Stomach (tissue), 9 donors: ENCODE data around the gene CRYBG1. TPM values are rescaled to one million over a fixed set of nuclear protein-coding genes. Genes with fewer than 3 reads are reported as not detected.

Experiments used
- DNase-seq, 2 donors: peaks; one replicate each; pipeline versions ENCODE4 v3.0.0 to v3.0.0-alpha.2; 2013 to 2019
- H3K27ac ChIP-seq, 5 donors: fragments of 200-600 bp in 4 of 5; sonication (generic) in 4 of 5; one replicate each; pipeline ENCODE4 v1.5.1; 2013 to 2019; ENCODE audit warnings: mild to moderate bottlenecking in 1 of 5, moderate library complexity in 1 of 5
- H3K27me3 ChIP-seq, 3 donors: fragments of 200-600 bp; sonication (generic); one replicate each; pipeline ENCODE4 v1.5.1; 2017 to 2019; ENCODE audit warnings: mixed run types in 1 of 3
- H3K36me3 ChIP-seq, 4 donors: fragments of 200-600 bp; sonication (generic); 1 replicate in 3 of 4; 2 replicates in 1 of 4; pipeline ENCODE4 v1.5.1; 2016 to 2019
- H3K4me1 ChIP-seq, 4 donors: fragments of 200-600 bp; sonication (generic); one replicate each; pipeline ENCODE4 v1.5.1; 2016 to 2019
- H3K4me3 ChIP-seq, 4 donors: fragments of 200-600 bp; sonication (generic) in 3 of 4; one replicate each; pipeline ENCODE4 v1.5.1; 2016 to 2019; ENCODE audit warnings: mild to moderate bottlenecking in 1 of 4
- H3K9me3 ChIP-seq, 4 donors: fragments of 200-600 bp; sonication (generic); one replicate each; pipeline ENCODE4 v1.5.1; 2016 to 2019
- EP300 ChIP-seq: sonication (generic); formaldehyde crosslinking; IDR thresholded peaks from one replicate; pipeline ENCODE4 v1.6.1; 2017; ENCODE audit warnings: antibody characterized with exemption
- POLR2A ChIP-seq, 4 donors: fragments of 450-650 bp; IDR thresholded peaks; one replicate each; pipeline ENCODE4 v1.6.1; 2016; ENCODE audit warnings: antibody characterized with exemption in 4 of 4, control low read depth in 2 of 4, mild to moderate bottlenecking in 1 of 4, moderate library complexity in 1 of 4
- POLR2AphosphoS5 ChIP-seq, 3 donors: sonication (generic); formaldehyde crosslinking; IDR thresholded peaks; one replicate each; pipeline ENCODE4 v1.6.1; 2016; ENCODE audit warnings: antibody characterized with exemption in 3 of 3
- WGBS, 5 donors: extraction: QIAGEN DNeasy Blood & Tissue Kit in 3 of 5; methylation state at CpG; one replicate each; pipeline versions ENCODE4 v1.1.5 to v1.1.7; 2013 to 2018; 5-methylcytosine and 5-hydroxymethylcytosine counted together
- intact Hi-C: fragments of 100-400 bp; cut with DNase I; formaldehyde crosslinking; loops from one replicate; pipeline ENCODE4 v1.15.1; 2023; ENCODE audit warnings: low total_unique reads
- polyA plus RNA-seq, 3 donors: library from polyadenylated mRNA; stranded (reverse); fragments of 200-250 nt; gene quantifications; one replicate each; pipeline ENCODE4 v1.2.3, GENCODE V29; 2013
- total RNA-seq, 5 donors: library from RNA; depleted of rRNA; stranded (reverse); fragments of >200 nt; gene quantifications; one replicate each; pipeline versions ENCODE4 v1.1.0 to v1.2.3, GENCODE V29; 2014 to 2016
- TF ChIP-seq, protein P1 (sequence below), 7 experiments: fragments of 450-650 bp in 4 of 7; fragments of 200-600 bp in 3 of 7; sonication (generic) in 3 of 7; IDR thresholded peaks; one replicate each; pipeline ENCODE4 v1.5.1; 2016 to 2019; ENCODE audit warnings: antibody characterized with exemption in 7 of 7, control low read depth in 2 of 7, mild to moderate bottlenecking in 1 of 7
- donor health status: healthy with polysubstance abuse.
- donor health status: Bipolar disorder and iron deficiency.
- donor health status: healthy.

Gene CRYBG1
- total and polyA plus RNA-seq, 8 donors = 0.45 to 47.2 (median 9.9) TPM

DNA sequence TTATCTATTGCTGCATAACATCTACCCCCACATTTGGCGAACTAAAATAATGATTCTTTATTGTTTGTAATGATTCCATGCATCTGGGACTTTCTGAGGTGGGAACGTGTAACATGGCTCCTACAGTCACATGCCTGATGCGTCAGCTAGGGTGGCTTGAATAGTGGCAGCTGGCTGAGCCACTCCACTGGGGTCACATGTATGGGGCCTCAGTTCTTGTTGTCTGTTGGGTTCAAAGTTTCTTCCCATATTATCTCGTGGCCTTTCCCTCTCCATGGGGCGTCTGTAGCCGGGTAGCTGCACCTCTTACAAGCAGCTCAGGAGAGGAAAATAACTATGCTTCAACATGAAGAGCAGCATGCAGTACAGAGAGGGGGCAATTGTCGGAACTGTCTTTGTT is 69.9 kb downstream of the CRYBG1 start:
- H3K27ac ChIP-seq = no peak overlapping the region
- WGBS, 5 donors = 86 to 92% (median 90%) methylated on average over 7 of the region's 7 CpGs
- no peaks in the 10 kb centered on the region for H3K4me1 ChIP-seq
- no peaks in the 10 kb centered on the region for H3K27me3 ChIP-seq
- no peaks in the 10 kb centered on the region for H3K9me3 ChIP-seq
- intact Hi-C loops = loop anchor here (10.0 kb wide), 1 partner anchor 564 kb away; no protein-coding TSS in a partner anchor
- no peaks in the 10 kb centered on the region for H3K36me3 ChIP-seq
- H3K4me3 ChIP-seq = no peak overlapping the region
- DNase-seq = no peak
- TF ChIP-seq POLR2A (IDR thresholded peaks at IDR 0.05) (no peak), EP300 (no peak)
- TF ChIP-seq, protein P1, sequence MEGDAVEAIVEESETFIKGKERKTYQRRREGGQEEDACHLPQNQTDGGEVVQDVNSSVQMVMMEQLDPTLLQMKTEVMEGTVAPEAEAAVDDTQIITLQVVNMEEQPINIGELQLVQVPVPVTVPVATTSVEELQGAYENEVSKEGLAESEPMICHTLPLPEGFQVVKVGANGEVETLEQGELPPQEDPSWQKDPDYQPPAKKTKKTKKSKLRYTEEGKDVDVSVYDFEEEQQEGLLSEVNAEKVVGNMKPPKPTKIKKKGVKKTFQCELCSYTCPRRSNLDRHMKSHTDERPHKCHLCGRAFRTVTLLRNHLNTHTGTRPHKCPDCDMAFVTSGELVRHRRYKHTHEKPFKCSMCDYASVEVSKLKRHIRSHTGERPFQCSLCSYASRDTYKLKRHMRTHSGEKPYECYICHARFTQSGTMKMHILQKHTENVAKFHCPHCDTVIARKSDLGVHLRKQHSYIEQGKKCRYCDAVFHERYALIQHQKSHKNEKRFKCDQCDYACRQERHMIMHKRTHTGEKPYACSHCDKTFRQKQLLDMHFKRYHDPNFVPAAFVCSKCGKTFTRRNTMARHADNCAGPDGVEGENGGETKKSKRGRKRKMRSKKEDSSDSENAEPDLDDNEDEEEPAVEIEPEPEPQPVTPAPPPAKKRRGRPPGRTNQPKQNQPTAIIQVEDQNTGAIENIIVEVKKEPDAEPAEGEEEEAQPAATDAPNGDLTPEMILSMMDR (IDR thresholded peaks at IDR 0.05) = no peak

DNA sequence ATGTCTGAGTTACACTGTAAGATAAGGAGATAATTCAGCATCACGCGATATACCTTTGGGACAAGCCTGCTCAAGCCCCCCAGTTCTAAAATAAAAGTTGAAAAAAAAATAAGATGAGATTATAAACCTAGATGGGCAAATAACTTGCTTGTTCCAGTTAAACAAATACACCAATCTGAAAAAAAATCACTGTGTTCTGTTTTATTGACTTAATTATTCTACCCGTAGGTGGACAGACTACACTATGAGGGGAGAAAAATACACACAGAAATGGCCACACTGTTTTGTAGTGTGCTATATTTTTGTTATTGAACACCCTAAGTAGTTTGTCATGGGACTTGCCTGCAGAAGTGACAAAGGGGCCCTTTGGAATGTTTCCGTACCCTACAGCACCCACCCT is 70.9 kb downstream of the CRYBG1 start:
- no peaks in the 10 kb centered on the region for H3K27me3 ChIP-seq
- H3K9me3 ChIP-seq = no peaks in the 10 kb centered on the region
- intact Hi-C loops = loop anchor here (10.0 kb wide), 1 partner anchor 563 kb away; no protein-coding TSS in a partner anchor
- no peaks in the 10 kb centered on the region for H3K4me1 ChIP-seq
- WGBS, 5 donors = 71 to 93% (median 83%) methylated on average over 4 of the region's 4 CpGs
- H3K4me3 ChIP-seq = no peak overlapping the region
- no peak for DNase-seq
- no peaks in the 10 kb centered on the region for H3K36me3 ChIP-seq
- no peak overlapping the region for H3K27ac ChIP-seq
- TF ChIP-seq POLR2A (IDR thresholded peaks at IDR 0.05) (no peak), EP300 (no peak), POLR2AphosphoS5 (IDR thresholded peaks at IDR 0.05) (no peak)
- TF ChIP-seq, protein P1 (IDR thresholded peaks at IDR 0.05) = no peak

DNA sequence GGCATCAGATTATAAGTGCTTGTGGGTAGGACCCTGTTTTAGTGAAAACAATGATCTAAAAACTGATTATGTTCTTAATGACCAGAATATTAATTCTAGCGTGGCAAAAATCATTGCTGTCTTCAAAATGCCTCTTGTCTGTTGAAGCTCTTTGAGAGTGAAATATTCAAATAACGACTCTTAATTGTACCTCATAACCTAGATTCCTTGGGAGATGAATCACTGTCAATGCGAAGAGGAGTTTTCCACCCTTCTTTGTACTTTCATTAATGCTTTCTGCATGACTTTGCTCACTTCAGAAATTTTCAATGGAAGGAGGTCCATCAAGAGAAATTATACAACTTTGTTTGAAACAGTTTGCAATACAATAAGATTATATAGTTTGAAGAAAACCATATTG is 71.5 kb downstream of the CRYBG1 start:
- DNase-seq = no peak
- intact Hi-C loops = loop anchor here (10.0 kb wide), 1 partner anchor 563 kb away; no protein-coding TSS in a partner anchor
- 90 to 96% (median 92%) methylated on average over 3 of the region's 3 CpGs for WGBS, 5 donors

DNA sequence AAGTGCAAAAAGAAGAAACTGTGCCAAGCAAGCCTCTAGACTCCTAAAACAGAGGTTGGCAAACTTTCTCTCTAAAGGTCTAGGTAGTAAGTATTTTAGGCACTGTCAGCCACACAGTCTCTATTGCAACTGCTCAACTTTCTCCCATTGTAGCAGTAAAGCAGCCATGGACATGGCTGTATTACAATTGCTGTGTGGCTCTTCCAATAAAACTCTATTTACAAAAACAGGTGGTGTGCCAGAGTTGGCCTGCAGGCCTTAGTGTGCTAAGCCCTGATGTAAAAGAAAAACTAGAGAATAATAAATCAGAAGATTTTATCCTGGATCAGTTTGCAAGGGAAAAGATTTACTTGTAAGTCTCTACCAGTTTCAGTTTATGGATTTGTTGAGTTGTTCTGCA is 74.0 kb downstream of the CRYBG1 start:
- Histone ChIP-seq H3K9me3 (no peaks in the 10 kb centered on the region), H3K27ac (no peak overlapping the region), H3K36me3 (no peaks in the 10 kb centered on the region), H3K4me1 (peaks cover 0 to 3% (median 0%) of the 10 kb centered on the region in 4 donors), H3K4me3 (no peak overlapping the region), H3K27me3 (peaks cover 0 to 15% (median 5%) of the 10 kb centered on the region in 3 donors)
- TF ChIP-seq, protein P1 (IDR thresholded peaks at IDR 0.05) = no peak
- no peak for TF ChIP-seq POLR2AphosphoS5 (IDR thresholded peaks at IDR 0.05)
- no peak for TF ChIP-seq EP300
- intact Hi-C loops = loop anchor here (10.0 kb wide), 1 partner anchor 560 kb away; no protein-coding TSS in a partner anchor
- no peak for DNase-seq

More for the DNA sequence above, 71.5 kb downstream of the CRYBG1 start:
- Histone ChIP-seq H3K4me1 (no peaks in the 10 kb centered on the region), H3K4me3 (no peak overlapping the region), H3K9me3 (no peaks in the 10 kb centered on the region), H3K27ac (no peak overlapping the region), H3K36me3 (no peaks in the 10 kb centered on the region), H3K27me3 (no peaks in the 10 kb centered on the region)
- TF ChIP-seq EP300 (no peak), POLR2A (IDR thresholded peaks at IDR 0.05) (no peak), POLR2AphosphoS5 (IDR thresholded peaks at IDR 0.05) (no peak)
- TF ChIP-seq, protein P1 (IDR thresholded peaks at IDR 0.05) = no peak
